HepG2 (cell line): ENCODE results near the gene TNFAIP8L3. TPM values are rescaled to one million over a fixed set of nuclear protein-coding genes. Genes with fewer than 3 reads are reported as not detected.
"Not testable (repeated sequence)": the region's sequence is repeated elsewhere in the genome, so short reads cannot be mapped to it uniquely, and the experiment has no call there.

Experiments used
- ATAC-seq: fragments of 200-7000 bp; cut with Tn5 transposase; 3 replicates; pipeline ENCODE4 v1.9.1; 2020; ENCODE audit warnings: mild to moderate bottlenecking, moderate library complexity
- BruUV-seq: library from RNA; stranded (reverse); fragments of 400-500 nt; replicated peaks from 2 replicates; lab custom pipeline; 2021; lab: Mats Ljungman, UMichigan
- CTCF ChIA-PET: fragments of 300-600 bp; formaldehyde crosslinking; extraction: SDS; loops from one replicate; lab custom pipeline; 2021; ENCODE audit warnings: low total read pairs, inconsistent platforms, low intra/inter-chr PET ratio; lab: Yijun Ruan, JAX
- POLR2A ChIA-PET: fragments of 350-600 bp; sonication (Branson Sonifier 250); formaldehyde crosslinking; loops from one replicate; lab custom pipeline; 2020; ENCODE audit warnings: antibody characterized with exemption, inconsistent platforms; lab: Yijun Ruan, JAX
- DNase-seq: peaks from one replicate; pipeline ENCODE4 v3.0.0-alpha.2; 2015; ENCODE audit warnings: low spot score
- FAIRE-seq: peaks from 3 replicates; lab custom pipeline; 2011; peaks lifted over from hg19 to GRCh38; lab: Jason Lieb, UNC
- H2AFZ ChIP-seq: one replicate; pipeline ENCODE4 v1.6.1; 2011; ENCODE audit warnings: low read length, inconsistent platforms
- H3K27ac ChIP-seq: fragments of 300-600 bp; 3 replicates; pipeline ENCODE4 v1.8.0; 2011; ENCODE audit warnings: mixed run types, mild to moderate bottlenecking, mixed read lengths, low read length, inconsistent platforms; ENCODE audit not compliant: insufficient read depth; ENCODE audit errors: extremely low read length
- H3K27me3 ChIP-seq, 2 experiments: fragments of 200-600 bp in 1 of 2; 2 replicates in 1 of 2; 3 replicates in 1 of 2; pipeline versions ENCODE4 v1.6.0 to v1.8.0; 2011; ENCODE audit warnings: low read length in 2 of 2, mild to moderate bottlenecking in 2 of 2, moderate library complexity in 2 of 2, inconsistent platforms in 1 of 2; ENCODE audit not compliant: insufficient read depth in 2 of 2, control insufficient read depth in 1 of 2
- H3K36me3 ChIP-seq, 2 experiments: fragments of 200-600 bp in 1 of 2; replicated peaks in 1 of 2; 2 replicates in 1 of 2; 3 replicates in 1 of 2; pipeline versions ENCODE4 v1.5.1 to v1.8.0; 2011; ENCODE audit warnings: low read length in 2 of 2, inconsistent platforms in 1 of 2; ENCODE audit not compliant: insufficient read depth in 2 of 2, control insufficient read depth in 1 of 2
- H3K4me1 ChIP-seq: 2 replicates; pipeline ENCODE4 v1.5.1; 2012; ENCODE audit warnings: low read length, inconsistent platforms; ENCODE audit not compliant: insufficient read depth
- H3K4me2 ChIP-seq: 2 replicates; pipeline ENCODE4 v1.6.0; 2011; ENCODE audit warnings: low read depth, low read length, inconsistent platforms
- H3K4me3 ChIP-seq, 3 experiments: fragments of 200-600 bp in 1 of 3; sonication (generic), shearing (Covaris generic) in 1 of 3; replicated peaks in 1 of 3; 2 replicates each; pipeline ENCODE4 v1.5.1; 2011 to 2016; ENCODE audit warnings: low read length in 3 of 3, inconsistent platforms in 2 of 3, low read depth in 2 of 3, mild to moderate bottlenecking in 2 of 3, control low read depth in 1 of 3, mixed read lengths in 1 of 3; ENCODE audit not compliant: insufficient read depth in 1 of 3
- H3K79me2 ChIP-seq: one replicate; pipeline ENCODE4 v1.6.1; 2011; ENCODE audit warnings: low read length, inconsistent platforms; ENCODE audit not compliant: insufficient read depth
- H3K9ac ChIP-seq: 2 replicates; pipeline ENCODE4 v1.6.0; 2011; ENCODE audit warnings: mild to moderate bottlenecking, low read depth, low read length, inconsistent platforms; ENCODE audit not compliant: insufficient read depth
- H3K9me3 ChIP-seq: 2 replicates; pipeline ENCODE4 v1.5.1; 2012; ENCODE audit warnings: mild to moderate bottlenecking, low read length
- H4K20me1 ChIP-seq: 2 replicates; pipeline ENCODE4 v1.6.0; 2011; ENCODE audit warnings: inconsistent platforms, mild to moderate bottlenecking, low read length, moderate library complexity; ENCODE audit not compliant: insufficient read depth
- CBFB ChIP-seq: sonication (generic); formaldehyde crosslinking; IDR thresholded peaks from 2 replicates; pipeline ENCODE4 v1.4.0; 2020; ENCODE audit warnings: missing genetic modification reagents
- HNRNPL ChIP-seq: fragments of 200-400 bp; formaldehyde crosslinking; IDR thresholded peaks from 2 replicates; pipeline ENCODE4 v1.6.1; 2017; ENCODE audit warnings: mild to moderate bottlenecking, low read depth, low read length
- MTA3 ChIP-seq: sonication (generic); formaldehyde crosslinking; IDR thresholded peaks from 2 replicates; pipeline ENCODE4 v1.4.0; 2020; ENCODE audit warnings: missing genetic modification reagents
- MXI1 ChIP-seq: IDR thresholded peaks from 3 replicates; pipeline ENCODE4 v1.6.1; 2012; ENCODE audit warnings: low read depth, low read length, inconsistent platforms, borderline replicate concordance
- PLSCR1 ChIP-seq: sonication (generic); formaldehyde crosslinking; IDR thresholded peaks from 2 replicates; pipeline ENCODE4 v1.5.0; 2020; ENCODE audit warnings: missing genetic modification reagents, mild to moderate bottlenecking, borderline replicate concordance
- THAP11 ChIP-seq: IDR thresholded peaks from 2 replicates; pipeline ENCODE4 v1.6.1; 2016; ENCODE audit warnings: missing biosample characterization, missing genetic modification reagents
- ZBTB26 ChIP-seq: IDR thresholded peaks from 2 replicates; pipeline ENCODE4 v1.6.1; 2016; ENCODE audit warnings: missing compliant biosample characterization, missing genetic modification reagents, borderline replicate concordance
- ZEB1 ChIP-seq: IDR thresholded peaks from 2 replicates; pipeline ENCODE4 v1.6.1; 2012; ENCODE audit warnings: mild to moderate bottlenecking, low read depth, inconsistent platforms; ENCODE audit not compliant: insufficient replicate concordance
- ZNF343 ChIP-seq: sonication (generic); formaldehyde crosslinking; IDR thresholded peaks from 2 replicates; pipeline ENCODE4 v1.4.0; 2020; ENCODE audit warnings: mild to moderate bottlenecking, missing genetic modification reagents
- ZNF382 ChIP-seq: sonication (generic); formaldehyde crosslinking; IDR thresholded peaks from 2 replicates; pipeline ENCODE4 v1.5.0; 2020; ENCODE audit warnings: missing genetic modification reagents, mild to moderate bottlenecking, borderline replicate concordance
- WGBS: methylation state at CpG from one replicate; pipeline ENCODE4 v1.1.6; 2017; ENCODE audit warnings: low lambda C conversion rate; 5-methylcytosine and 5-hydroxymethylcytosine counted together
- in situ Hi-C: cut with HindIII; loops from 2 replicates; pipeline ENCODE4 v1.10.0; 2017; ENCODE audit warnings: low pct_unique_long_range_greater_than_20kb; ENCODE audit not compliant: extremely low pct_ligation_motif_present
- intact Hi-C: fragments of 100-400 bp; cut with micrococcal nuclease; formaldehyde crosslinking; loops from one replicate; pipeline ENCODE4 v1.10.0; 2022; ENCODE audit not compliant: unreplicated experiment
- polyA plus RNA-seq, 8 experiments: library from polyadenylated mRNA; depleted of rRNA in 3 of 8; stranded (reverse) in 7 of 8; unstranded in 1 of 8; fragments of >200 nt; fragmentation: Illumina TruSeq in 4 of 8; extraction: Trizol in 4 of 8; gene quantifications; 2 replicates each; pipeline versions ENCODE4 v1.2.1 to v1.2.3, GENCODE V29; 2011 to 2016; ENCODE audit warnings: low read depth in 4 of 8, missing spikeins in 1 of 8, mixed read lengths in 1 of 8; ENCODE audit not compliant: insufficient read depth in 1 of 8
- total RNA-seq, 5 experiments: library from RNA; depleted of rRNA; stranded (reverse); fragments of >200 nt; fragmentation: Illumina TruSeq; extraction: Trizol; gene quantifications; 2 replicates each; pipeline ENCODE4 v1.2.3, GENCODE V29; 2016; ENCODE audit warnings: low read depth in 1 of 5

Gene TNFAIP8L3
- total and polyA plus RNA-seq, 2 of the 13 experiments (the other 11 are each of a cell fraction or from before 2014, with no cell fraction given), result 0.15 to 4.0 TPM

- CTCF ChIA-PET, H3K27ac ChIP-seq, H3K79me2 ChIP-seq, H4K20me1 ChIP-seq, H3K4me1 ChIP-seq, H2AFZ ChIP-seq, intact Hi-C loops, H3K4me3 ChIP-seq, H3K9me3 ChIP-seq, DNase-seq, in situ Hi-C loops, FAIRE-seq, H3K36me3 ChIP-seq, ATAC-seq, H3K4me2 ChIP-seq, POLR2A ChIA-PET, BruUV-seq, H3K27me3 ChIP-seq, H3K9ac ChIP-seq: not testable (repeated sequence)
These were observed 28.3 kb upstream of the TNFAIP8L3 start for GRCh38 chr15:51123002-51123401.

GRCh38 chr15:51121631-51122225 is 27.0 kb upstream of the TNFAIP8L3 start:
- Histone ChIP-seq H3K36me3 (no peaks in the 10 kb centered on the region), H3K27me3 (no peaks in the 10 kb centered on the region), H2AFZ (no peak overlapping the region), H3K9me3 (no peaks in the 10 kb centered on the region; the same call in 1 of the 2 replicates), H3K79me2 (no peaks in the 10 kb centered on the region), H4K20me1 (no peaks in the 10 kb centered on the region), H3K27ac (no peak overlapping the region), H3K4me1 (no peaks in the 10 kb centered on the region), H3K4me2 (no peak overlapping the region), H3K4me3 (no peak overlapping the region), H3K9ac (no peak overlapping the region)
- TF ChIP-seq PLSCR1 (CRISPR knock-in tag) (no peak), HNRNPL (no peak), CBFB (no peak), MTA3 (CRISPR knock-in tag) (no peak), ZNF343 (no peak), THAP11 (CRISPR knock-in tag) (no peak), ZBTB26 (CRISPR knock-in tag) (no peak), ZEB1 (no peak), MXI1 (no peak), ZNF382 (CRISPR knock-in tag) (no peak)
- intact Hi-C loops, result no loop called here
- no peak for ATAC-seq
- DNase-seq, result no peak
- ChIA-PET CTCF (no interaction called here), POLR2A (no interaction called here)
- 97% methylated on average over 1 of the region's 1 CpG for WGBS
- BruUV-seq, result no TSS peak
- FAIRE-seq, result no peak
- in situ Hi-C loops, result no loop called here
